ENCODE results near the gene KRTAP10-5. TPM values are rescaled to one million over a fixed set of nuclear protein-coding genes. Genes with fewer than 3 reads are reported as not detected.

The KRTAP10-5 gene
- total RNA-seq, 1 experiment from 2014 or later: not detected

DNA sequence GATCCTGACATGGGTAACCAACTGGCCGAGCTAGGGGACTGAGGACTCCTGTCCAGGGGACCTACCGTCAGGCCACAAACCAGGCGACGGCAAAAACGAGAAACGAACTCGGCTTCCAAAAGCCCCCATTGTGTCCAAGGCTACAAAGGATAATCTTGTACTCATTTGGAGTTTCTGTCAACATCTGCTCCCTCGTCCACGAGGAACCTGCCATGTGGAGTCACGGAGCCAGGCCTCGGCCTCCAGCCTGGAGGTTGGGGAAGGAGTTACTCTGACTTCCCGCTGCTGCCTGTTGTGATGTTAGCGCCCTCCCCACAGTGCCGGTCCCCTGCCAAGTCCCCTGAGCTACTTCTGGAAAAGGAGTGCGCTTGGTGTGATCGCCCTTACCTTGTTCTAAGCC, 47.7 kb downstream of the KRTAP10-5 start:
- H3K27me3 ChIP-seq (ENCODE audit: control insufficient read depth, insufficient read depth, low read length): no peaks in the 10 kb centered on the region
- intact Hi-C loops (cut with micrococcal nuclease; ENCODE audit: unreplicated experiment): no loop called here
- H3K4me1 ChIP-seq (ENCODE audit: control insufficient read depth, insufficient read depth, low read length): no peaks in the 10 kb centered on the region
- no peak for TF ChIP-seq SIN3A (IDR thresholded peaks at IDR 0.05; ENCODE audit: borderline replicate concordance, insufficient read depth, low read depth, low read length)
- no peak for DNase-seq (ENCODE audit: low read depth, low spot score)
- no peak overlapping the region for H3K27ac ChIP-seq (ENCODE audit: low read length)
- CTCF ChIA-PET: no interaction called here
- POLR2A ChIA-PET: no interaction called here
- H3K4me3 ChIP-seq (ENCODE audit: low read depth in 2 of 2, low read length in 2 of 2): no peak overlapping the region
- no peaks in the 10 kb centered on the region for H3K36me3 ChIP-seq (ENCODE audit: control insufficient read depth, insufficient read depth, low read length)
- BruUV-seq (replicated peaks): no TSS peak
- no peak for ATAC-seq
- in situ Hi-C loops (cut with HindIII; ENCODE audit: low pct_unique_long_range_greater_than_20kb, low sequenced_read_pairs): no loop called here
- no peaks in the 10 kb centered on the region for H3K9me3 ChIP-seq (ENCODE audit: control insufficient read depth, insufficient read depth, low read depth, low read length)

DNA sequence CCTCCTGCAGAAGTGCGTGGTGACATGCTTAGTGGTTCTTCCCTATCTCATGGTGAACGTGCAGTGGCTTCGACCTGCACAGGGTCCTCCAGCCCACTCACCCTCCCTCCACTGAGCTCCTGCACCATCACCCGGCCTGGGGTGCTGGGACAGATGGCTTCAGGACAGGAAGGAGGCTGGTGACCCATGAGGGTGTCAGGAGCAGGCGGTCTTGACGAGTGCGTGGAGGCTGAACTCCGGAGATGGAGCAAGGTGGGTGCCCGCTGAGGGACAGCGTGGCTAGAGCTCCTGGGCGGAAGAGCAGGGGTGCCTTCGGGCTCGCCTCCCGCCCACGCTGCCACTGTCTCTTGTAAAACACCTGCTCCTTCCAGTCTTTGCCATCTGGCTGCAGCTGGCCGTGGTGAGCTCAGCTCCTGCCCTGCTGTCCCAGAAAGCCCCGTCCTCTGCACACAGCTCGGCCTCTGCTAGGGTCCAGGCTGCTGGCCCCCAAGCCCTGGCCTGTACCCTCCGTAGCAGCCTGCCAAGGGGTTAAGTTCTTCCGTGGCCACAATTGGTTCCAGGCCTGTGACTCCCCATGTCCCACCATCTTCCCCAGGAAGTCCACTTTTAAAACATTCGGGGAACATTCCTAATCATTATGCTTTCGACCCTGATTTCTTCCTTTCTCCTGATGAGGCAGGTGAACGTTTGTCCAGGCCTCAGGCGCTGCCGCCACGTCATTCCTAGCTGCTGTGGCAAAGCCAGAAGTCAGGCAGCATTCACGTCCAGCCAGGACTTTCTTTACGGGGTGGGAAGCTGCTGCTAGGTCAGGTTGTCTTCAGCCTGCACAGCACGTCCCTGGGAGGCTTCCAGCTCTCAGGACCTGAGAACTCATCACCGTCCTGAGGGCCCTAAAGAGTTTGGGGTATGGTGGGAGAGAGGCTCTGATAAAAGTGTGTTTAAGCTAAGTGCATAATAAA, 48.5 kb downstream of the KRTAP10-5 start:
- H3K27ac ChIP-seq (ENCODE audit: low read length): no peak overlapping the region
- TF ChIP-seq, protein P1, sequence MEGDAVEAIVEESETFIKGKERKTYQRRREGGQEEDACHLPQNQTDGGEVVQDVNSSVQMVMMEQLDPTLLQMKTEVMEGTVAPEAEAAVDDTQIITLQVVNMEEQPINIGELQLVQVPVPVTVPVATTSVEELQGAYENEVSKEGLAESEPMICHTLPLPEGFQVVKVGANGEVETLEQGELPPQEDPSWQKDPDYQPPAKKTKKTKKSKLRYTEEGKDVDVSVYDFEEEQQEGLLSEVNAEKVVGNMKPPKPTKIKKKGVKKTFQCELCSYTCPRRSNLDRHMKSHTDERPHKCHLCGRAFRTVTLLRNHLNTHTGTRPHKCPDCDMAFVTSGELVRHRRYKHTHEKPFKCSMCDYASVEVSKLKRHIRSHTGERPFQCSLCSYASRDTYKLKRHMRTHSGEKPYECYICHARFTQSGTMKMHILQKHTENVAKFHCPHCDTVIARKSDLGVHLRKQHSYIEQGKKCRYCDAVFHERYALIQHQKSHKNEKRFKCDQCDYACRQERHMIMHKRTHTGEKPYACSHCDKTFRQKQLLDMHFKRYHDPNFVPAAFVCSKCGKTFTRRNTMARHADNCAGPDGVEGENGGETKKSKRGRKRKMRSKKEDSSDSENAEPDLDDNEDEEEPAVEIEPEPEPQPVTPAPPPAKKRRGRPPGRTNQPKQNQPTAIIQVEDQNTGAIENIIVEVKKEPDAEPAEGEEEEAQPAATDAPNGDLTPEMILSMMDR (IDR thresholded peaks at IDR 0.05): no peak
- TF ChIP-seq SIN3A (IDR thresholded peaks at IDR 0.05; ENCODE audit: borderline replicate concordance, insufficient read depth, low read depth, low read length) (no peak), POLR2AphosphoS5 (IDR thresholded peaks at IDR 0.05; ENCODE audit: low read depth, low read length) (no peak), TCF7L2 (IDR thresholded peaks at IDR 0.05; ENCODE audit: low read depth, low read length) (no peak)
- TF ChIP-seq, protein P2, sequence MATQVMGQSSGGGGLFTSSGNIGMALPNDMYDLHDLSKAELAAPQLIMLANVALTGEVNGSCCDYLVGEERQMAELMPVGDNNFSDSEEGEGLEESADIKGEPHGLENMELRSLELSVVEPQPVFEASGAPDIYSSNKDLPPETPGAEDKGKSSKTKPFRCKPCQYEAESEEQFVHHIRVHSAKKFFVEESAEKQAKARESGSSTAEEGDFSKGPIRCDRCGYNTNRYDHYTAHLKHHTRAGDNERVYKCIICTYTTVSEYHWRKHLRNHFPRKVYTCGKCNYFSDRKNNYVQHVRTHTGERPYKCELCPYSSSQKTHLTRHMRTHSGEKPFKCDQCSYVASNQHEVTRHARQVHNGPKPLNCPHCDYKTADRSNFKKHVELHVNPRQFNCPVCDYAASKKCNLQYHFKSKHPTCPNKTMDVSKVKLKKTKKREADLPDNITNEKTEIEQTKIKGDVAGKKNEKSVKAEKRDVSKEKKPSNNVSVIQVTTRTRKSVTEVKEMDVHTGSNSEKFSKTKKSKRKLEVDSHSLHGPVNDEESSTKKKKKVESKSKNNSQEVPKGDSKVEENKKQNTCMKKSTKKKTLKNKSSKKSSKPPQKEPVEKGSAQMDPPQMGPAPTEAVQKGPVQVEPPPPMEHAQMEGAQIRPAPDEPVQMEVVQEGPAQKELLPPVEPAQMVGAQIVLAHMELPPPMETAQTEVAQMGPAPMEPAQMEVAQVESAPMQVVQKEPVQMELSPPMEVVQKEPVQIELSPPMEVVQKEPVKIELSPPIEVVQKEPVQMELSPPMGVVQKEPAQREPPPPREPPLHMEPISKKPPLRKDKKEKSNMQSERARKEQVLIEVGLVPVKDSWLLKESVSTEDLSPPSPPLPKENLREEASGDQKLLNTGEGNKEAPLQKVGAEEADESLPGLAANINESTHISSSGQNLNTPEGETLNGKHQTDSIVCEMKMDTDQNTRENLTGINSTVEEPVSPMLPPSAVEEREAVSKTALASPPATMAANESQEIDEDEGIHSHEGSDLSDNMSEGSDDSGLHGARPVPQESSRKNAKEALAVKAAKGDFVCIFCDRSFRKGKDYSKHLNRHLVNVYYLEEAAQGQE (IDR thresholded peaks at IDR 0.05; ENCODE audit: insufficient read depth in 1 of 2, low read depth in 2 of 2, low read length in 1 of 2): no peak
- H3K4me3 ChIP-seq (ENCODE audit: low read depth in 2 of 2, low read length in 2 of 2): no peak overlapping the region
- CTCF ChIA-PET: interaction anchor here (1.1 kb wide), 1 partner anchor 52 kb away, joined by 3 read pairs; no protein-coding TSS in a partner anchor
- no peaks in the 10 kb centered on the region for H3K27me3 ChIP-seq (ENCODE audit: control insufficient read depth, insufficient read depth, low read length)
- intact Hi-C loops (cut with micrococcal nuclease; ENCODE audit: unreplicated experiment): no loop called here
- POLR2A ChIA-PET: interaction anchor here (0.5 kb wide), 1 partner anchor 19 kb away, joined by 3 read pairs; no protein-coding TSS in a partner anchor
- H3K9me3 ChIP-seq (ENCODE audit: control insufficient read depth, insufficient read depth, low read depth, low read length): no peaks in the 10 kb centered on the region
- BruUV-seq (replicated peaks): no TSS peak
- DNase-seq (ENCODE audit: low read depth, low spot score) (no peak), ATAC-seq (no peak)
- no peaks in the 10 kb centered on the region for H3K36me3 ChIP-seq (ENCODE audit: control insufficient read depth, insufficient read depth, low read length)
- in situ Hi-C loops (cut with HindIII; ENCODE audit: low pct_unique_long_range_greater_than_20kb, low sequenced_read_pairs): no loop called here
- H3K4me1 ChIP-seq (ENCODE audit: control insufficient read depth, insufficient read depth, low read length): no peaks in the 10 kb centered on the region
